SK-N-MC (cell line): ENCODE data around the gene CNPY4.

Experiments
- EZH2 ChIP-seq: fragments of 200-600 bp; sonication (generic); IDR thresholded peaks from one replicate; pipeline ENCODE4 v1.6.1; 2017; ENCODE audit warnings: antibody characterized with exemption
- POLR2AphosphoS5 ChIP-seq: IDR thresholded peaks from 2 replicates; pipeline ENCODE4 v1.6.1; 2012; ENCODE audit warnings: mild to moderate bottlenecking, low read depth, low read length, borderline replicate concordance

DNA sequence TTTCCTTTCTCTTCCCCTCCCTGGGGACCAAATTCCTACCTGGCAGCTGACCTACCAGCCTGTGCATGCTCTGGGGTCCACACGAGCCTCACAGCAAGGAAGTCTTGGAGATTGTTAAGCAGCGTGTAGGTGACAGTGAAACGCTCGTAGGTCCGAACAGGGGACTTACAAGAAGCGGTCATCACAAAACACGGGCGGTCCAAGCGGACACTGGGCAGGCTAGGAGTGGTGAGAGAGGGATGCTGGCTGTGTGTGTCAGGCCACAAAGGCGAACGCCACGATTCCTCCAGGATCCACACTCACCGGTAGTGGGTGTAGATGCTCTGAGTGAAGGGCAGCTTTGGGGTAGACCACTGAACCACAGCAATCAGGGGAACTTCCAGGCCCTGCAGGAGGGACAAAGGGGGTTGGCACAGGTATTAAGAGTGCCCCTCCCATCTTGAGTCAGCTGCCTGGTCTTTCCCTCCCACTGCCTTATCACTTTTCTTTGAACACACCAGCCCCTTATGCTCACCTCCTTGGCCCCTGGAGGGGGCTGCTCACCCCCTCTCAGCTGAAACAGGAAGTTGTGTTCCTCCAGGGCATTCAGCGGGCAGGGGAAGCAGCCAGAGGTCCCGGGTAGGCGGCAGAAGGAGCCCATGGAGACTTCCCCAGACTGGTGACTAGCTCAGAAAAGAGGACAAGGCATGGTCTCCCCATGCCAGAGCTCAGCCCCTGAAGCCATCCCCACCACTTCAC lies 37.1 kb downstream of the CNPY4 start:
- TF ChIP-seq EZH2: no peak
- TF ChIP-seq POLR2AphosphoS5: no peak
